ENCODE measurements around the gene ERN1. TPM values are rescaled to one million over a fixed set of nuclear protein-coding genes. Genes with fewer than 3 reads are reported as not detected.
"Not testable (repeated sequence)": the region's sequence is repeated elsewhere in the genome, so short reads cannot be mapped to it uniquely, and the experiment has no call there.

The ERN1 gene
- total RNA-seq, 1 donor from 2014 or later, result 20.6 TPM

DNA sequence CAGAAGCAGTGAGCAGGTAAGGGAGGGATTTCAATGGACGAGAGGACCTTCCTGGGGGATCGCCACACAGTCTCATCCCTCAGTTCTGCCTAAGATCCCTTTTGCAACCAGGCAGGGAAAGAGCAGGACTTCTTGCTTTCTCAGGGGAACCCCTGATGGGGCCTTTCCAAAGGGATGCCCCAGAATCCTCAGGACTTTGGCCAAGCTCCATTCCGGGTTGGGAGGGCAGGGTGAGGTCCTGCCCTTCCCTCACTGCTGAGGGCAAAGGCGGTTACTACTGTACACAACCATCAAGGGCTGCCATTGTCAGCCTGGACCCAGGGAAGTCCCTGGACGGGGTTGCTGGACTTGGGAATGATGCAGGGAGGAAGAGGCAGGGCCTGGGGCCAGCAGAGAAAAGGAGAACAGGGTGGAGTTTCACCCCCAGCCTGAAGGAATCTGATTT is 122.1 kb downstream of the ERN1 start:
- H3K36me3 Mint-ChIP-seq, result no peaks in the 10 kb centered on the region

DNA sequence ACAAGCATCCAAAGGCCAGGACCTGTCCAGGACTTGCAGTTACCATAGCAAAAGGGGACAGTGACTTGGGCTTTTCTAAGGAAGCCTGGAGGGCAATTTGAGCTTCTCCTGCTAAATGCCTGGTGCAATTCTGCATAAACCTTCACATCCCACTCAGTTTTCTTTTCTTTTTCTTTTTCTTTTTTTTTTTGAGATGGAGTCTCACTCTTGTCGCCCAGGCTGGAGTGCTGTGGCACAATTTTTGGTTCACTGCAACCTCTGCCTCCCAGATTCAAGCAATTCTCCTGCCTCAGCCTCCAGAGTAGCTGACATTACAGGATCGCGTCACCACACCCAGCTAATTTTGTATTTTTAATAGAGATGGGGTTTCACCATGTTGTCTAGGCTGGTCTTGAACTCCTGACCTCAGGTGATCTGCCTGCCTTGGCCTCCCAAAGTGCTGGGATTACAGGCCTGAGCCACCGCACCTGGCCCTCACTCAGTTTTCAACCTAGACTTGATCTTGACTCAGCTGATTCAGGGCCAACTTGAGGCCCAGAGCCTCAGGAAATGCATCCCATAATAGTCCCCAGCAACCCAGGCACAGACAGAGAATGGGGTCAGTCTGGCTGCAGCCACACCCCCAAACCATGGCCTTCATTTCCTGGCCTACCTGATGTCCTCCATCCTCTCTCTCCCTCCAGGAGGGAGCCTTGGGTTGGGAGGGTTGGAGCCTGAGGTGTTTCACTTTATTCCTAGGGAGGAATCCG is 122.7 kb downstream of the ERN1 start:
- not testable (repeated sequence) for H3K4me1 Mint-ChIP-seq; H3K4me3 Mint-ChIP-seq; H3K9me3 Mint-ChIP-seq; H3K27ac Mint-ChIP-seq; H3K36me3 Mint-ChIP-seq; H3K27me3 Mint-ChIP-seq (ENCODE audit: low read depth); DNase-seq (ENCODE audit: low spot score in 2 of 2, unreplicated experiment in 2 of 2)

More for the DNA sequence above, 122.1 kb downstream of the ERN1 start:
- no peak for DNase-seq (ENCODE audit: low spot score in 2 of 2, unreplicated experiment in 2 of 2)
- no peak overlapping the region for H3K27ac Mint-ChIP-seq
- H3K9me3 Mint-ChIP-seq, result peaks cover 5% of the 10 kb centered on the region
- TF ChIP-seq, protein P1, sequence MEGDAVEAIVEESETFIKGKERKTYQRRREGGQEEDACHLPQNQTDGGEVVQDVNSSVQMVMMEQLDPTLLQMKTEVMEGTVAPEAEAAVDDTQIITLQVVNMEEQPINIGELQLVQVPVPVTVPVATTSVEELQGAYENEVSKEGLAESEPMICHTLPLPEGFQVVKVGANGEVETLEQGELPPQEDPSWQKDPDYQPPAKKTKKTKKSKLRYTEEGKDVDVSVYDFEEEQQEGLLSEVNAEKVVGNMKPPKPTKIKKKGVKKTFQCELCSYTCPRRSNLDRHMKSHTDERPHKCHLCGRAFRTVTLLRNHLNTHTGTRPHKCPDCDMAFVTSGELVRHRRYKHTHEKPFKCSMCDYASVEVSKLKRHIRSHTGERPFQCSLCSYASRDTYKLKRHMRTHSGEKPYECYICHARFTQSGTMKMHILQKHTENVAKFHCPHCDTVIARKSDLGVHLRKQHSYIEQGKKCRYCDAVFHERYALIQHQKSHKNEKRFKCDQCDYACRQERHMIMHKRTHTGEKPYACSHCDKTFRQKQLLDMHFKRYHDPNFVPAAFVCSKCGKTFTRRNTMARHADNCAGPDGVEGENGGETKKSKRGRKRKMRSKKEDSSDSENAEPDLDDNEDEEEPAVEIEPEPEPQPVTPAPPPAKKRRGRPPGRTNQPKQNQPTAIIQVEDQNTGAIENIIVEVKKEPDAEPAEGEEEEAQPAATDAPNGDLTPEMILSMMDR (IDR thresholded peaks at IDR 0.05; ENCODE audit: unreplicated experiment), result no peak
- peaks cover 9% of the 10 kb centered on the region for H3K4me1 Mint-ChIP-seq
- H3K4me3 Mint-ChIP-seq, result no peak overlapping the region
- peaks cover 5% of the 10 kb centered on the region for H3K27me3 Mint-ChIP-seq (ENCODE audit: low read depth)

DNA sequence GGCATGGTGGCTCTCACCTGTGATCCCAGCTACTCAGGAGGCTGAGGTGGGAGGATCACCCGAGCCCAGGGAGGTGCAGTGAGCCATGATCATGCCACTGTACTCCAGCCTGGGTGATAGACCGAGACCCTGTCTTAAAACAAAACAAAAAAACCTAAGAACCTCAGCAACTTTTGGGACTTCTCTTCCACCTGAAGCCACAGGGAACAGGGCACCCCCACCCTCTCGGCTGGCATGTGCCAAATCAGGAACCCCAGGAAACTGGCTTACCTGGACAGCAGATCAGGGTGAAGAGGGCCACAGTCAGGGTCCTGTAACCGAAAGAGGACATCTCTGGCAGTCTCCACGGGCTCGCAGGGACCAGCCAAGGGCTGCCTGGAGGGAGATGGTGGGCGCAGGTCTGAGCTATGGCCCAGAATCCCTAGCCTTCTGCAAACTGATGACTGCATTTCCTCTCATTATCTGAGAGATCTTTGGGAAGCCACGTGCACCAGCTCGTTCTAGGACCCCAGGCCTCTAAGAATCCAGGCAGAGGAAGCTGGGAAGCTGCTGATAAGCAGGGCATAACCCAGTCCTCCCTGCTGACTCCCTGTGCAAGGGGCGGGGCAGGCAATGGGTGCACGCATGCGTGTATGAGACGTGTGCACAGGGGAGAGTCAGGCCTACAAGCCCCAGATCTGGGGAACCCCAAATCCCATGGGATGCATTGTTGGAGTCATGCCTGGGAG is 123.4 kb downstream of the ERN1 start:
- Mint-ChIP-seq H3K36me3 (no peaks in the 10 kb centered on the region), H3K27me3 (ENCODE audit: low read depth) (no peaks in the 10 kb centered on the region), H3K4me1 (peaks cover 9% of the 10 kb centered on the region), H3K9me3 (peaks cover 5% of the 10 kb centered on the region), H3K4me3 (no peak overlapping the region), H3K27ac (no peak overlapping the region)
- no peak for DNase-seq (ENCODE audit: low spot score in 2 of 2, unreplicated experiment in 2 of 2)
- TF ChIP-seq, protein P1 (IDR thresholded peaks at IDR 0.05; ENCODE audit: unreplicated experiment), result no peak

DNA sequence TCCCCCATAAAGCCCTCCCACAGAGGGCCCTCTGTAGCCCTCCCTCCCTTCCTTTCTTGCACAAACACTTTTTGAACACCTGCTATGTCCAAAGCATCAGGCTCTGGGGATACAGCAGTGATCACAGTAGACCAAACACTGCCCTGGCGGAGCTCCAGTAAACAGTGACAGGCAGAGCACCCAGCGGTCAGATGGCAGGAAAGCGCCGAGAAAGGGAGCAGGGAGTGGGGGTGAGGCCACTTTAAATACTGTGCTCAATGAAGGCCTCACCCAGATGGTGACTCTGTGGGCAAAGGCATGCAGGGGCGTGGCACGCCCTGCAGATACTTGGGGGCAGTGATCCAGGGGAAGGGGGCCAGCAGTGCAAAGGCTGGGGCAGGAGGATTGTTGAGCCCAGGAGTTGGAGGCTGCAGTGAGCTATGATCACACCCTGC is 124.2 kb downstream of the ERN1 start:
- H3K9me3 Mint-ChIP-seq, result peaks cover 5% of the 10 kb centered on the region
- no peak for DNase-seq (ENCODE audit: low spot score in 2 of 2, unreplicated experiment in 2 of 2)
- H3K4me3 Mint-ChIP-seq, result no peak overlapping the region
- H3K36me3 Mint-ChIP-seq, result no peaks in the 10 kb centered on the region
- H3K4me1 Mint-ChIP-seq, result peaks cover 9% of the 10 kb centered on the region
- H3K27ac Mint-ChIP-seq, result no peak overlapping the region
- no peaks in the 10 kb centered on the region for H3K27me3 Mint-ChIP-seq (ENCODE audit: low read depth)
- TF ChIP-seq, protein P1 (IDR thresholded peaks at IDR 0.05; ENCODE audit: unreplicated experiment), result no peak

DNA sequence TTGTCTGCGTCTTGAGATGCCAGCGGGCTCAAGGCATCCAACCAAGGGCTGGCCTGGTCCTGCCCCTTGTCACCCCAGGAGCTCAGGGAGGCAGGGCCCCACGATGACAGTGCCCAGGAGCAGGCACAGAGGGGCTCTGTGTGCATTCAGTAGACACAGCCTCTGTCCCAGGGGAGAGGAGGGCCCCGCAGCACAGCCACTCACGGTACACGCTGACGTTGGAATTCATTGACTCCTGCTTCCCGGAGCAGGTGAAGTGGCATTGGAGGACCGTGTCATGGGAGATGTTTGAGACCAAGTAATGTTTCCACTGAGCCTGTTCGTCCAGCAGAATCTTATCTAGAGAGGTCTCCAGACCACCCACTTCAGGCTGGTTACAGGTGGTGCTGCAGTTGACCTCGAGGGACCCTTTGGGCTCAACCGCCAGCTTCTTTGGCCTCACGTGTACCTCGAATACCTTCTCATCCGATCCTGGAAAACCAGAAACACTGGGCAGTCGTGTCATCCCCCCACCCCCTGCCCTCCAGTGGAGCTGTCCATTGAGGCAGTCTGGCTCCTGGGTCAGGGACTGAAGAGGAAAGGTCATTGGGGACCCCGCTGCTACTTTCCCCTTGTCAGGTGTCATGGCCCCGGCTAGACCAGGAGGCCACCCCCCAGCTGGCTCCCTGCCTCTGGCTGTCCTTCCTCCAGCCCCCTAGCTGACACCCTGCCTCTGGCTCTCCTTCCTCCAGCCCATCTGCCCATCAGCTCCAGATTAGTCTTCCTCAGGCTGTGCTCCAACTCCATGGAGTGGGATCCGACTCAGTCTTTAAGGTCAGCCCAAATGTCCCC is 124.8 kb downstream of the ERN1 start:
- no peak overlapping the region for H3K4me3 Mint-ChIP-seq
- TF ChIP-seq, protein P1 (IDR thresholded peaks at IDR 0.05; ENCODE audit: unreplicated experiment), result no peak
- no peaks in the 10 kb centered on the region for H3K36me3 Mint-ChIP-seq
- peaks cover 9% of the 10 kb centered on the region for H3K4me1 Mint-ChIP-seq
- peaks cover 4% of the 10 kb centered on the region for H3K9me3 Mint-ChIP-seq
- no peaks in the 10 kb centered on the region for H3K27me3 Mint-ChIP-seq (ENCODE audit: low read depth)
- peak in 1 of 2 experiments; percentile 31 for DNase-seq (ENCODE audit: low spot score in 2 of 2, unreplicated experiment in 2 of 2)
- H3K27ac Mint-ChIP-seq, result no peak overlapping the region
